Spleen (tissue), 11 donors: ENCODE data around the gene FIG4. TPM values are rescaled to one million over a fixed set of nuclear protein-coding genes. Genes with fewer than 3 reads are reported as not detected.

Experiments
- DNase-seq: peaks from one replicate; pipeline ENCODE4 v3.0.0-alpha.2; 2020
- H3K27ac ChIP-seq, 8 donors: fragments of 200-600 bp; sonication (generic) in 7 of 8; 1 replicate in 4 of 8; 2 replicates in 4 of 8; pipeline versions ENCODE4 v1.5.0 to v1.8.0; 2016 to 2021; ENCODE audit warnings: inconsistent platforms in 4 of 8, mild to moderate bottlenecking in 4 of 8, moderate library complexity in 1 of 8
- H3K27me3 ChIP-seq, 7 donors: fragments of 200-600 bp; sonication (generic) in 6 of 7; replicated peaks in 1 of 7; 1 replicate in 4 of 7; 2 replicates in 3 of 7; pipeline versions ENCODE4 v1.5.0 to v1.8.0; 2016 to 2021; ENCODE audit warnings: inconsistent platforms in 3 of 7, mild to moderate bottlenecking in 1 of 7
- H3K36me3 ChIP-seq, 6 donors: fragments of 200-600 bp; sonication (generic) in 5 of 6; 1 replicate in 4 of 6; 2 replicates in 2 of 6; pipeline versions ENCODE4 v1.5.0 to v1.8.0; 2016 to 2021; ENCODE audit warnings: inconsistent platforms in 2 of 6
- H3K4me1 ChIP-seq, 6 donors: fragments of 200-600 bp; sonication (generic) in 5 of 6; 1 replicate in 3 of 6; 2 replicates in 3 of 6; pipeline versions ENCODE4 v1.5.0 to v1.8.0; 2016 to 2021; ENCODE audit warnings: inconsistent platforms in 3 of 6
- H3K4me3 ChIP-seq, 8 donors: fragments of 200-600 bp; sonication (generic) in 7 of 8; 1 replicate in 4 of 8; 2 replicates in 4 of 8; pipeline versions ENCODE4 v1.5.0 to v1.8.0; 2016 to 2021; ENCODE audit warnings: inconsistent platforms in 4 of 8, mild to moderate bottlenecking in 4 of 8, moderate library complexity in 2 of 8
- H3K9me3 ChIP-seq, 8 donors: fragments of 200-600 bp; sonication (generic) in 7 of 8; 1 replicate in 4 of 8; 2 replicates in 4 of 8; pipeline versions ENCODE4 v1.5.0 to v1.8.0; 2016 to 2021; ENCODE audit warnings: inconsistent platforms in 4 of 8
- POLR2A ChIP-seq, 3 donors: fragments of 450-650 bp; IDR thresholded peaks; one replicate each; pipeline ENCODE4 v1.5.1; 2017; ENCODE audit warnings: antibody characterized with exemption in 3 of 3, mild to moderate bottlenecking in 1 of 3
- POLR2AphosphoS5 ChIP-seq, 3 donors: sonication (generic); formaldehyde crosslinking; IDR thresholded peaks; one replicate each; pipeline ENCODE4 v1.5.1; 2017; ENCODE audit warnings: antibody characterized with exemption in 3 of 3
- WGBS, 5 donors: extraction: QIAGEN DNeasy Blood & Tissue Kit in 3 of 5; methylation state at CpG; one replicate each; pipeline versions ENCODE4 v1.1.5 to v1.1.7; 2013 to 2018; 5-methylcytosine and 5-hydroxymethylcytosine counted together
- intact Hi-C: fragments of 100-400 bp; cut with DNase I; formaldehyde crosslinking; loops from one replicate; pipeline ENCODE4 v1.15.0; 2023; ENCODE audit warnings: low total_unique reads
- polyA plus RNA-seq, 3 donors: library from polyadenylated mRNA; stranded (reverse); fragments of 200-250 nt; gene quantifications; one replicate each; pipeline ENCODE4 v1.2.1, GENCODE V29; 2013
- total RNA-seq, 7 donors: library from RNA; depleted of rRNA in 3 of 7; stranded (reverse); fragments of >200 nt in 3 of 7; fragmentation: NEBNext Ultra II Directional in 4 of 7; extraction: Animal tissue kit (Norgen Biotek cat#: 25700) in 4 of 7; gene quantifications; one replicate each; pipeline versions ENCODE4 v1.1.0 to v1.2.1, GENCODE V29; 2016 to 2021
- TF ChIP-seq, protein P1 (sequence below), 11 experiments: fragments of 200-600 bp in 7 of 11; fragments of 450-650 bp in 4 of 11; sonication (generic) in 4 of 11; IDR thresholded peaks in 8 of 11; conservative IDR thresholded peaks in 3 of 11; 1 replicate in 7 of 11; 2 replicates in 4 of 11; pipeline versions ENCODE4 v1.4.0 to v1.8.0; 2016 to 2021; ENCODE audit warnings: antibody characterized with exemption in 11 of 11, inconsistent platforms in 4 of 11, mild to moderate bottlenecking in 1 of 11
- donor health status: healthy with polysubstance abuse.
- donor health status: DM: no; HTN: no; CAD: no; lungs with moderate emphysema.
- donor health status: DM: no; HTN: no; CAD: no.
- donor health status: Bipolar disorder and iron deficiency.
- donor health status: healthy.
- donor health status: DM: no; HTN: no; CAD: no.
- donor health status: DM: yes; HTN: yes; CAD: no.

Gene FIG4
- total and polyA plus RNA-seq, 10 donors: 10.2 to 35.1 (median 26.2) TPM

DNA sequence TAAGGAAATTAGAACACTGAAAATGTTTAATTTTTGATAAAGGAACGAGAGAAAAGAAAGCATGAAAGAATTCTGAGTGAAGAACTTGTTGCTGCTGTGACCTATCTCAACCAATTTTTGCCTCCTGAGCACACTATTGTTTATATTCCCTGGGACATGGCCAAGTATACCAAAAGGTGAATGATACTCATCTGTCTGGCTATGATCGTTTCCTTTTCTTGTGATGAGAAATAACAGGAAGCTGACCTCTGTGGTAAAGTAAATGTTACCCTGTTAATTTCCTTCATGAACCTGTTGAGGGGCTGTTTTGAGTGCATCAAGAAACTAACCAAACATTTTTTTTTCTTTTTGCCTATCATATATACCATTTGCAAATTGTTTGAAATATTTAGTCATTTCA lies 69.1 kb downstream of the FIG4 start:
- Histone ChIP-seq H3K27ac (peak overlapping the region in 1 of 8 donors; percentile 3), H3K4me3 (no peak overlapping the region), H3K4me1 (peaks cover 3 to 14% (median 12%) of the 10 kb centered on the region in 6 donors), H3K27me3 (no peaks in the 10 kb centered on the region), H3K9me3 (peaks cover 0 to 17% (median 7%) of the 10 kb centered on the region in 8 donors), H3K36me3 (peaks cover 2 to 73% (median 12%) of the 10 kb centered on the region in 6 donors)
- 37 to 46% (median 40%) methylated on average over 2 of the region's 2 CpGs for WGBS, 5 donors
- intact Hi-C loops: no loop called here
- no peak for DNase-seq
- TF ChIP-seq POLR2AphosphoS5 (IDR thresholded peaks at IDR 0.05): no peak
- TF ChIP-seq POLR2A (IDR thresholded peaks at IDR 0.05): no peak

DNA sequence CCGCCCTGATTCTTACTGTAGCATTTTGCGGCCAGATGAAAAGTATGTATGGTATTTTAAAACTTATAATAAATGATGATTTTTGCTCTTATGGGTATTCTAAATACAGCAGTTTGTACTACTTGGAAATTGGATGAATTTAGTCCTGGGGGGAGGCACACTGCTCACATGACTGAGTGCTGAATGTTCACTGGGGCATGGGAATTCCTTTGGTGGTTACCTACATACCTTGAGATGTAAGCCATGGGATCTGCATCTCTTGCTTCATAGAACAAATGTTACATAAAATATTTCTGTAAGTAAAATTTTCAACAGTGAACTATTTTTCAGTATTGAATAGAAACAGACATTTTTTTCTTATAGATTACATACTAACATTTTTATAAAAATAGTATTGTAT lies 71.1 kb downstream of the FIG4 start:
- H3K4me1 ChIP-seq: peaks cover 3 to 14% (median 12%) of the 10 kb centered on the region in 6 donors
- intact Hi-C loops: no loop called here
- no peaks in the 10 kb centered on the region for H3K27me3 ChIP-seq
- H3K9me3 ChIP-seq: peaks cover 0 to 14% (median 7%) of the 10 kb centered on the region in 8 donors
- peaks cover 2 to 79% (median 18%) of the 10 kb centered on the region in 6 donors for H3K36me3 ChIP-seq
- TF ChIP-seq, protein P1, sequence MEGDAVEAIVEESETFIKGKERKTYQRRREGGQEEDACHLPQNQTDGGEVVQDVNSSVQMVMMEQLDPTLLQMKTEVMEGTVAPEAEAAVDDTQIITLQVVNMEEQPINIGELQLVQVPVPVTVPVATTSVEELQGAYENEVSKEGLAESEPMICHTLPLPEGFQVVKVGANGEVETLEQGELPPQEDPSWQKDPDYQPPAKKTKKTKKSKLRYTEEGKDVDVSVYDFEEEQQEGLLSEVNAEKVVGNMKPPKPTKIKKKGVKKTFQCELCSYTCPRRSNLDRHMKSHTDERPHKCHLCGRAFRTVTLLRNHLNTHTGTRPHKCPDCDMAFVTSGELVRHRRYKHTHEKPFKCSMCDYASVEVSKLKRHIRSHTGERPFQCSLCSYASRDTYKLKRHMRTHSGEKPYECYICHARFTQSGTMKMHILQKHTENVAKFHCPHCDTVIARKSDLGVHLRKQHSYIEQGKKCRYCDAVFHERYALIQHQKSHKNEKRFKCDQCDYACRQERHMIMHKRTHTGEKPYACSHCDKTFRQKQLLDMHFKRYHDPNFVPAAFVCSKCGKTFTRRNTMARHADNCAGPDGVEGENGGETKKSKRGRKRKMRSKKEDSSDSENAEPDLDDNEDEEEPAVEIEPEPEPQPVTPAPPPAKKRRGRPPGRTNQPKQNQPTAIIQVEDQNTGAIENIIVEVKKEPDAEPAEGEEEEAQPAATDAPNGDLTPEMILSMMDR (IDR thresholded peaks at IDR 0.05 in 8 of 11, conservative IDR thresholded peaks at IDR 0.05 in 3 of 11): no peak
- TF ChIP-seq POLR2AphosphoS5 (IDR thresholded peaks at IDR 0.05): no peak
- no peak for TF ChIP-seq POLR2A (IDR thresholded peaks at IDR 0.05)
- WGBS, 5 donors: 95 to 99% (median 97%) methylated on average over 2 of the region's 2 CpGs
- H3K4me3 ChIP-seq: no peak overlapping the region
- DNase-seq: no peak
- no peak overlapping the region for H3K27ac ChIP-seq

DNA sequence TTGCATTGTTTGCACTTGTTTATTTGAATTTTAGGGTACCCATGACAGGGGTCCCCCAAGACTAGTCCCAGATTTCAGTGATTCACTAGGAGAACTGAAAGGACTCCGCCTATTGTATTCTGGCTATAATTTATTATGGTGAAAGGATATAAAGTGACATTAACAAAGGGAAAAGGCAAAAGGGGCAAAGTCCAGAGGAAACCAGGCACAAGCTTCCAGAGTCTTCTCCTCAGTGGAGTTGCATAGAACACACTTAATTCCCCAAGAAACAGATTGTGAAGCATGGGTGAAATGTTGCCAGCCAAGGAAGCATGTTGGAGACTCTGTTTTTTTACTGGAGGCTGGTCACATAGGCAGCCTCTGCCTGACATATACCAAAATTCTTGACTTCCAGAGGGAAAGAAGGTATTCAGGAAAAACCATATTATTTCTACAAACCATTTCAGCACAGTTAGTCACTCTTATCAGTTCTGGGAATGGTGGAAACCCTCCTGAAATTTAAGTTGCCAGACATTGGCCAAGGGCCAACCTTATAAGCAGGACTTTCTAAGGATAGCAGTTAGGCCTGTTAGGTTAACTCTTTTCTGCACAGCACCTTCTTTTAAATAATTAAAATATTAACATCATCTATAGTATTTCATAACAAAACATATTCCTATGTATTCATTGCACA lies 71.8 kb downstream of the FIG4 start:
- no peak for DNase-seq
- no peak for TF ChIP-seq POLR2A (IDR thresholded peaks at IDR 0.05)
- TF ChIP-seq, protein P1 (IDR thresholded peaks at IDR 0.05 in 8 of 11, conservative IDR thresholded peaks at IDR 0.05 in 3 of 11): no peak
- H3K27me3 ChIP-seq: no peaks in the 10 kb centered on the region
- H3K27ac ChIP-seq: no peak overlapping the region
- intact Hi-C loops: no loop called here
- 0 to 97% (median 56%) methylated on average over 1 of the region's 1 CpG for WGBS, 5 donors
- peaks cover 0 to 14% (median 7%) of the 10 kb centered on the region in 8 donors for H3K9me3 ChIP-seq
- H3K36me3 ChIP-seq: peaks cover 2 to 79% (median 24%) of the 10 kb centered on the region in 6 donors
- H3K4me3 ChIP-seq: no peak overlapping the region
- H3K4me1 ChIP-seq: peaks cover 3 to 14% (median 12%) of the 10 kb centered on the region in 6 donors

DNA sequence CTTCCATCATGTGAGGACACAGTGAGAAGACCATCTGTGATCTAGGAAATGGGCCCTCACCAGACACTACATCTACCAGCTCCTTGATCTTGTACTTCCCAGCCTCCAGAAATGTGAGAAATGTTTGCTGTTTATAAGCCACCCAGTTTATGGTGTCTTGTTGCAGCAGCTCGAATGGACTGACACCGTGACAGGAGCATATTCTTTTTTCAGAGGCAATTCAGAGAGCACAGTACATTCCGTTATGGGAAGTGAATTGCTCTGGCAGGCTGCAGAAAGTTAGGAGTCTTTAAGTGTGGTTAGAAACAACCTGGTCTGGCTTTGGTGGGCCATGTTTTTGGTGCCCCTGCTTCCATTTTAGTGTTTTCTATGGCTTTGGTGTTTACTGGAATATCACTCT lies 75.1 kb downstream of the FIG4 start:
- no peak overlapping the region for H3K27ac ChIP-seq
- DNase-seq: no peak
- H3K36me3 ChIP-seq: peaks cover 2 to 81% (median 30%) of the 10 kb centered on the region in 6 donors
- H3K9me3 ChIP-seq: no peaks in the 10 kb centered on the region
- TF ChIP-seq POLR2AphosphoS5 (IDR thresholded peaks at IDR 0.05): no peak
- TF ChIP-seq, protein P1 (IDR thresholded peaks at IDR 0.05 in 8 of 11, conservative IDR thresholded peaks at IDR 0.05 in 3 of 11): no peak
- TF ChIP-seq POLR2A (IDR thresholded peaks at IDR 0.05): no peak
- 78 to 98% (median 94%) methylated on average over 3 of the region's 3 CpGs for WGBS, 5 donors
- H3K4me1 ChIP-seq: peaks cover 5 to 22% (median 9%) of the 10 kb centered on the region in 6 donors
- no peaks in the 10 kb centered on the region for H3K27me3 ChIP-seq
- no peak overlapping the region for H3K4me3 ChIP-seq
- intact Hi-C loops: no loop called here
